ENCODE measurements around the gene STAT3. TPM values are rescaled to one million over a fixed set of nuclear protein-coding genes. Genes with fewer than 3 reads are reported as not detected.
"Not testable (repeated sequence)": the region's sequence is repeated elsewhere in the genome, so short reads cannot be mapped to it uniquely, and the experiment has no call there.

STAT3 gene
- total RNA-seq, 1 experiment from 2014 or later, result 74.6 TPM

DNA sequence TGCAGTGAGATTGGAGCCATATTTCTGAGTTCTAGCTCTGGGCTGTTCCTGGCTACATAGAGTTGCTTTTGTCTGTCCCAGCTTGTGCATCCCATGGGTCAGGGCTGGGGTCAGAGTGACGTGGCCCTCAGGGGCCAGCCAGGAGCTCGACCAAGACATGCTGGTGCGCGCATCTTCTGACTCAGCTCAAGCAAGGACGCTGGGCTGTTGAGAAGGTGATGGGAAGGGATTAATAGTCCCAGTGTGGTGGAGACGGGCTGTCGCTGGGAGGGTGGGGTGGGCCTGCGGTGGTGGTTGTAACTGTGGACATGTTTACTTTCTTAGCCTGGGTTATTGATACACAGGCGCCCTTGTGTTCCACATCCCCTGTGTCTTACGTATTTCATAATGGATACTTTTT, 90.5 kb downstream of the STAT3 start:
- H3K4me1 ChIP-seq (replicated peaks; ENCODE audit: insufficient read depth); H3K27me3 ChIP-seq (ENCODE audit: insufficient read depth, low read depth); H3K9me2 ChIP-seq (ENCODE audit: insufficient read depth); H3K27ac ChIP-seq; BruUV-seq (replicated peaks); CTCF ChIA-PET; POLR2A ChIA-PET (ENCODE audit: unreplicated experiment); H3F3A ChIP-seq (ENCODE audit: insufficient read depth, low read depth); intact Hi-C loops (cut with micrococcal nuclease; ENCODE audit: unreplicated experiment); H2AFZ ChIP-seq; DNase-seq; H3K4me3 ChIP-seq; H3K79me2 ChIP-seq (ENCODE audit: low read depth); H3K9me3 ChIP-seq (ENCODE audit: insufficient read depth, low read depth); H3K4me2 ChIP-seq; H3K36me3 ChIP-seq (ENCODE audit: low read depth); H4K20me1 ChIP-seq (ENCODE audit: insufficient read depth): not testable (repeated sequence)

DNA sequence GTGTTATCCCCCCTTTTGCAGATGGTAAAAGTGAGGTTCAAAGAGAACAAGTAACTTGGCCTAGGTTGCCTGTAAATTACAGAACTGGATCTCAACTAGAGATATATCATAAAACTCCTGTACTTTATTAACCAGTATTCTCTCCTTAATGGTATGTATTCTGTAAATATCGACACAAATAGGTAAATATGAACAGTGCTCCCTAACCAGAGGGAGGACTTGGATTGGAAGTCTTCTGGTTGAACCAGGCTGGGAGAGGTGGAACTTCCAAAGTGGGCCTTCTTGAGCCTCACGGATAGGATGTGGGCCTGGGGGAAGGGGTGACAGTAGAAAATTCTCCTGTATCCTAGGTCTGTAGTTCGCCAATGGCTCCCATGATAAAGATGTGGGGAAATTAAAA, 92.2 kb downstream of the STAT3 start:
- intact Hi-C loops (cut with micrococcal nuclease; ENCODE audit: unreplicated experiment), result no loop called here
- Histone ChIP-seq H2AFZ (no peak overlapping the region), H3K4me2 (no peak overlapping the region), H3K9me2 (ENCODE audit: insufficient read depth) (no peaks in the 10 kb centered on the region), H3K36me3 (ENCODE audit: low read depth) (no peaks in the 10 kb centered on the region), H4K20me1 (ENCODE audit: insufficient read depth) (no peaks in the 10 kb centered on the region), H3F3A (ENCODE audit: insufficient read depth, low read depth) (no peaks in the 10 kb centered on the region), H3K9me3 (ENCODE audit: insufficient read depth, low read depth) (no peaks in the 10 kb centered on the region), H3K27me3 (ENCODE audit: insufficient read depth, low read depth) (0 out of 2 replicates have a peak, but pooled peaks cover 5% of the 10 kb centered on the region), H3K27ac (no peak overlapping the region), H3K79me2 (ENCODE audit: low read depth) (no peaks in the 10 kb centered on the region), H3K4me1 (replicated peaks; ENCODE audit: insufficient read depth) (no peaks in the 10 kb centered on the region), H3K4me3 (no peak overlapping the region)
- DNase-seq, result no peak
- no TSS peak for BruUV-seq (replicated peaks)
- TF ChIP-seq, protein P1, sequence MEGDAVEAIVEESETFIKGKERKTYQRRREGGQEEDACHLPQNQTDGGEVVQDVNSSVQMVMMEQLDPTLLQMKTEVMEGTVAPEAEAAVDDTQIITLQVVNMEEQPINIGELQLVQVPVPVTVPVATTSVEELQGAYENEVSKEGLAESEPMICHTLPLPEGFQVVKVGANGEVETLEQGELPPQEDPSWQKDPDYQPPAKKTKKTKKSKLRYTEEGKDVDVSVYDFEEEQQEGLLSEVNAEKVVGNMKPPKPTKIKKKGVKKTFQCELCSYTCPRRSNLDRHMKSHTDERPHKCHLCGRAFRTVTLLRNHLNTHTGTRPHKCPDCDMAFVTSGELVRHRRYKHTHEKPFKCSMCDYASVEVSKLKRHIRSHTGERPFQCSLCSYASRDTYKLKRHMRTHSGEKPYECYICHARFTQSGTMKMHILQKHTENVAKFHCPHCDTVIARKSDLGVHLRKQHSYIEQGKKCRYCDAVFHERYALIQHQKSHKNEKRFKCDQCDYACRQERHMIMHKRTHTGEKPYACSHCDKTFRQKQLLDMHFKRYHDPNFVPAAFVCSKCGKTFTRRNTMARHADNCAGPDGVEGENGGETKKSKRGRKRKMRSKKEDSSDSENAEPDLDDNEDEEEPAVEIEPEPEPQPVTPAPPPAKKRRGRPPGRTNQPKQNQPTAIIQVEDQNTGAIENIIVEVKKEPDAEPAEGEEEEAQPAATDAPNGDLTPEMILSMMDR (conservative IDR thresholded peaks at IDR 0.05), result no peak
- TF ChIP-seq EZH2 (IDR thresholded peaks at IDR 0.05; ENCODE audit: low read depth), result no peak
- CTCF ChIA-PET, result no interaction called here
- POLR2A ChIA-PET (ENCODE audit: unreplicated experiment), result no interaction called here

DNA sequence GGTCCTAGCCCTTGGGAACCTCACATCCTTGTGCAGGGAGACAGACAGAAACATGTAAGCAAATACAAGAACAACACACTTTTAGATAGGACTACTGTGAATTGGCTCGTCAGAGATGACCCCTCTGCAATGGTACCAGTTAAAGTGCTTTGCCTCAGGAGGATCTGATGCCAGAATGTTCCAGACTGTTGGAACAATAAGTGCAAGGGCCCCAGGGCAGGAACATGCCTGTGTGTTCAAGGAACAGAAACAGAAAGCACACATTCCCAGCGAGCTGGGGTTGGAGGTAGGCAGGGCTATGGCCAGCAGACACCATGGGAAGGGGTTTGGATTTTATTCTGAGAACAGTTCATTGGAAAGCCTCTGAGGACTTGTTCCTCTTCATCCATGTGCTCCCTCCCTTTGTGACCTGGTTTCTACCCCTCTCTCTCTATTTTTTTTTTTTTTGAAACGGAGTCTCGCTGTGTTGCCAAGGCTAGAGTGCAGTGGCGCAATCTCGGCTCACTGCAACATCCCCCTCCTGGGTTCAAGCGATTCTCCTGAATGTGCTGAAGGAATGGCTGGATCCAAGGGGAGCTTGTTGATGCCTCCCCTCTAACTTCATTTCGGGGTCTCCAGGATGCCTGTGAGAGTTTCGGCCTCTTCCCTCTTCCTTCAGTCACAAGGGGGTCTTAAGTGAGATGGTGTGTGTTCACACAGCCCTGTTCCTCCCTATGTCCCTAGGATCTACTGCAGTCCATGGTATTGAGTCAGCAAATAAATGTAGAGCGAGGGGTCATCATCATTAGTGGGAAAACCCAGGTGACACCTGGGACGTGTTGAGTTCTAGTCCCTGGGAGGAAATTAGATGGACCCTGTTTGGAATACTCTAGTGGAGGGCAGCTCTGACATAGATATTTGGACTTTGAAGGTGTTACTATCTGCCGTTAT, 93.5 kb downstream of the STAT3 start:
- Histone ChIP-seq H3K4me3 (no peak overlapping the region), H3K36me3 (ENCODE audit: low read depth) (no peaks in the 10 kb centered on the region), H2AFZ (no peak overlapping the region), H4K20me1 (ENCODE audit: insufficient read depth) (no peaks in the 10 kb centered on the region), H3K27me3 (ENCODE audit: insufficient read depth, low read depth) (peaks cover 7% of the 10 kb centered on the region), H3K27ac (no peak overlapping the region), H3K9me3 (ENCODE audit: insufficient read depth, low read depth) (no peaks in the 10 kb centered on the region), H3F3A (ENCODE audit: insufficient read depth, low read depth) (no peaks in the 10 kb centered on the region), H3K79me2 (ENCODE audit: low read depth) (no peaks in the 10 kb centered on the region), H3K9me2 (ENCODE audit: insufficient read depth) (no peaks in the 10 kb centered on the region), H3K4me2 (no peak overlapping the region), H3K4me1 (replicated peaks; ENCODE audit: insufficient read depth) (no peaks in the 10 kb centered on the region)
- ChIA-PET POLR2A (ENCODE audit: unreplicated experiment) (no interaction called here), CTCF (no interaction called here)
- DNase-seq, result no peak
- no TSS peak for BruUV-seq (replicated peaks)
- intact Hi-C loops (cut with micrococcal nuclease; ENCODE audit: unreplicated experiment), result no loop called here
- no peak for TF ChIP-seq EZH2 (IDR thresholded peaks at IDR 0.05; ENCODE audit: low read depth)
- TF ChIP-seq, protein P1 (conservative IDR thresholded peaks at IDR 0.05), result no peak

All from PC-9 (cell line).